GM18858 (cell line): Measurements from ENCODE around the gene KANTR.

ENCODE experiments used
- ATAC-seq: cut with Tn5 transposase; IDR thresholded peaks from one replicate; pipeline ENCODE4 v1.9.1; 2021; ENCODE audit not compliant: unreplicated experiment

KANTR gene, protein sequence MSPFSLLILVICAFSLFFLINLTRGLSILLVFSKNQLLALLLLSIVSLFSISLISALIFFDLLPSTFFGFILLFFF

DNA sequence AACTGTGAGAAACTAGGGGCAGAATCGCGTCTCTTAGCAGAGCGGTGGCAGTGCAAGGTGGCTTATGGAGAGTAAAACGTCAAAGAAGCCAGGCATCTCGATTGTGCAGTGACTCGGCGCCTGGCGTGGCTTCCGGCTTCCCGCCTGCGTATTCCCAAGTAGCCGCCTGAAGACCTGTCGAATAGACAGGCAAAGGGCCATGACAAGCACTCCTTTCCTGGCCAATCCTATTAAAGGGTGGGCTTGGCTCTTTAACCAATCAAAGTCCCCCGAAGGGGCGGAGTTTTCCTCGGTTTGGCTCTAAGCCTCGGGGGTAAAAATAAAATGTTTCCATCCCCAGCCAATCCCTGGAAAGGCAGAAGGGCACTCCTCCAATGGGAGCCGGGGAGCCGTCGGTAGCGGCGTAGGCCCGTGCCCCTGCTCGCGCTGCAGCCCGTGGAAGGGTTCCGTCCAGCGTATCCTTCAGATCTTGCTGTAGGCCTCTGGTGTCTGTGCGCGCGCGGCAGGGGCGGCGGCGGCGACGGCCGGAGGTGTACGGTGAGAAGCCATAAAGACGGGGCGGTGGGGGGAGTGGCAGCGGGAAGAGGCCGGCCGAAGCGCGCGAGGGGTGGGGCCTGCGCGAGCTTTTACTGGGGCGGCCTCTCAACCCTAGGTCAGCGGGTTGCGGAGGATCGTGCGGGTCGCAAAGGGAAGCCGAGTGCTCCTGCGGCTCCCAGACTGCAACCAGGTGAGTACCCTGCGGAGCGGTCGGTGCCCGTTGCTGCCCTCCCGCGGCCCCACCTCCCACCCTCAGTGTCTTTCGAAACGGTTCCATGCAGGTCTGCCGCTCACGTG, at the start of gene KANTR:
TSS of gene KANTR (plus strand) at position 395 of the 834 bp plus-strand sequence. CDS start 30,131 bp downstream, outside the sequence.
- peak; percentile 74 for ATAC-seq

DNA sequence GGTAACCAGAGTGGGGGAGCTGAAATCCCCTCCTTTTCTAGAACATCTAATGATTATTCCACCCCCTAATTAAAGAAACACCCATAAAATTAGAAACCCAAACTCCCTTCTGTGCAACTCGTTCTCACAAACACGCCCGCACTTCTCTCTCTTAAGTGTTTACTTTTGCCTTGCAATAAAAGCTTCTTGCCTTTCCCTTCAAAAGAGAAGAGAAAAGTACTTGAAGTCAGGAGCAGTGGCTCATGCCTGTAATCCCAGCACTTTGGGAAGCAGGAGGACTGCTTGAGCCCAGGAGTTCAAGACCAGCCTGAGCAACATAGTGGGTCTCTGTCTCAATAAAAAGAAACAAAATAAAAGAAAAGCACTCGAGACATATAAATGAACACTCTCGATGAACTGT, 48.9 kb upstream of the KANTR start:
- no peak for ATAC-seq

DNA sequence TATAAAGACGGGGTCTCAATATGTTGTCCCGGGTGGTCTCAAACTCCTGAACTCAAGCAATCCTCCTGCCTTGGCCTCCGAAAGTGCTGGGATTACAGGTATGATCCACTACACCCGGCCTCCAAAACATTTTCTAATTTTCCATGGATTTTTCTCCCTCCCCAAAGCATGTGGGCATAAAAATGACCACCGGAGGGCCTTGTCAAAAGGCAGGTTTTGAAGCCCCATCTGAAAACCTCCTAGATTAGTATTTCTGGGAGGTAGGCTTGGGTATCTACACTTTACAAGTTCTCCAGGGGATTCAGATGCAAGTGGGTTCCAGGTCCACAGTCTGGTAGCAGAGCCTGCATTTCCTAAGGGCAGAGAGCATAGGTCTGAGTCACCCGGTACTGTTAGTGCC, 46.7 kb upstream of the KANTR start:
- ATAC-seq = no peak

DNA sequence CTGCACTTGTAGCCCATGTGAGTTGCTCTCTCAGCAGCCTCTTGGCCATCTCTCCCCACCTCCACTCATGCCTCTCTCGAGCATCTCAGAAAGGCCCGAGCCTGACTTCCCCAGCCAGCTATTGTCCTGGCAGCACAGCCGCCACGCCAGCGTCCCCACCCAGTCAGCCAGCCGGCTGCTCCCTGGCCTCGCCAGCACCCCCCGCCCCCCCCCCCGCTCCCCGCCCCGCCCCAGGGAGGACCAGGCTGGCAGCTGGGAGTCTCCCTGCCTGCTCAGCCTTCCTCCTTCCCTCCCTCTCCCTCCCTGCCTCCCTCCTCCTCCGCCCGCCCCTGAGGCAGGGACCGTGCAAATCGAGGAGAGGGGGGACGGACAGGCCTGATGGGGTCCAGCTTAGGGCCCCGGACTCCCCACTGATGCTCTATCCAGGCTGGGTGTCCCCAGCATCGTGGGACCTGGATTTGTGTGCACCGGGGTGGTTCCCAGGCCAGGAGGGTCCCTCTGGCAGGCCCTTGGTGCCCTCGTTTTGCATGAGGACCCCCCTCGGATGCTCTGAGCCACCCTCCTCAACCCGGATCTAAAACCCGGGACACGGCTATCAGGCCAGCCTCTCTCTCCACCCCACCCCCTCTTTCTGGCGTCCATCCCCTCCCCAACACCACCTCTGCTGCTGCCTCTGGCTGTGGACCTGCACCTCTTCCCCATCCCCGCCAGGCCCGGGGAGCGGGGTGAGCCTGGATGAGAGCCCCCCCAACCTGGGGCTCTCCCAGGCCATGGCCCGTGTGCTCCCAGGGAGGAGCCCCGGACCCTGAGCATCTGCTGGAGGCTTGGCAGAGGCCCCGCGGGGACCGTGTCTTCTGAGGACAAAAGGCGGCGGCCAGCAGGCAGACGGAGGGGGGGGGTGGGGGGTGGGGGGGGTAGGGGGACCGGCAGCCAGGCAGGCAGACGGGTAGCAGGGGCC, 45.5 kb upstream of the KANTR start, which contains the start of gene GPR173:
TSS of gene GPR173 (plus strand) at position 621 of the 958 bp plus-strand sequence. CDS start 27,833 bp downstream, outside the sequence.
- no peak for ATAC-seq

DNA sequence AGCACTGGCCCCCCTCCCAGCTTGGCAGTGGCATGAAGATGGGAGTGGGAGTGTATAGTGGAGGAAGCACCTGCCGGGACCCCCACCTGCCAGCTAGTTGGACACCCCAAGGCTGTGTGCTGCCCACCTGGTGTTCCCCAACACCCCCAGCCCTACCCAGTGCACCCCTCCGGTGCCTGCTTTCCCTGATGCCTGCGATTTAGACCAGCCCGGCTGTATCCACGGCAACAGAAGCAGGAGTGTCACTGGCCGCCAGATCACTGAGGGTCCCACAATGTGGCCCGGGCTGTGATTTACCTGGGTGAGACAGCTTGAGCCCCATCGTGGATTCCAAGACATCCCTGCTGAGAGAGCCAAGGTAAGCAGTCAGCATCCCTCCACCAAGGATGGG, 44.8 kb upstream of the KANTR start:
- ATAC-seq = no peak

DNA sequence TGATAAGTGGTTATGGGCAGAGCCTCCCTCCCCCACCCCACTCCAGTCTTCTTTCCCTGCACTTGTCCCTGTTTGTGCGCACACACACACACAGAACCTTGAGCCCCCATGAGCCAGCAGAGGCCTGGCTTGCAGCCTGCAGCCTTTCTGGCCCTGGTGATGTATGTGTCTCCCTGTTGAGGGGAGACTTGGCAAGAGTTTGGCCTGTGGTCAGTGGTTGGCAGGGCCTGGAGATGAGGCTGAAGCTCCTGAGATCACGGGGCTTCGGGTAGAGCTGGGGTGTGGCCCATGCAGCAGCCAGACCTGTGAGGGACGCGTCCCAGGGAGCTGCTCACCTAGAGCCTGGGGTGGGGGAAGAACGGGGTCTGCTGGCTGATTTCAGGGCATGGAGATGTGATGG, 43.1 kb upstream of the KANTR start:
- ATAC-seq = no peak

DNA sequence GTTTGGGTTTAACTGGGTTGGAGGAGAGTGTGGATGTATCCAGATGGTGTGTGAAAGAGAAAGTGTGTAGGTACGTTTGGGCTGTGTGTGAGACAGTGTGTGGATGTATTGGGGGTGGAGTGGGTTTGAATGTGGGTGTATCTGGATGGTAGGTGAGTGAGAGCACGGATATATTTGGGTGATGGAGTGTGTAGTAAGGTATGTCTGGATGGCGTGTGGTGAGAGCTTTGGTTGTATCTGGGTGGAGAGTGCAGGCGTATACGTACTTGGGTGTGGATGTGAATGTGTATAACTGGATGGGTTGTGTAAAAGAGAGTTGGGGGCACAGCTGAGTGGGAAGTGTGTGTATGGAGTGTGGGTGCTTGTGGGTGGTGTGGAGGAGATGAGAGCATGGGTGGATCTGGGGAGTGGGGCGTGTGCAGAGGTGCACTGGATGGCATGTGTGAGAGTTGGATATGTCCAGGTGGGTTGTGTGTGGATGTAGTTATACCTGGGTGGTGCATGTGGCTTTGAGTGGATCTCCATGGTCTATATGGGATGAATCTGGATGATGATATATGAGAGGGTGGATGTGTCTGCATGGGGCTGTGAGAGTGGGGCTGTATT, 38.6 kb upstream of the KANTR start:
- ATAC-seq = no peak

DNA sequence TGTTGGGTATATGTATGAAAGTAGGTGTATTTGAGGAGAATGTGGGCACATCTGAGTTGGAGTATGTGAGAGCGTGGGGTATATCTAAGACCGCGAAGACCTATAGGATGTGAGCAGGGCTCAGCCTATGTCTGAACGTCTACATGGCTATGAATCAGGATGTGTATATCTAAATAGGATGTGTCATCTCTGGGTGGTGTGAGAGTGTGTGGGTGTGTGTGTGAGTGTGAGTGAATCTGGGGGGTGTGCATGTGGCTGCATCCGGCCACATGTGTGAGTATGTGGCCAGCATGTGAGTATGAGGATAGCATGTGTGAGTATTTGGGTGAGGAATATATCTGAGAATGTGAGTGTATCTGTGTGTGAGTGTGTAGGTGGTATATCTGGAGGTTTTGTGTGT, 37.6 kb upstream of the KANTR start:
- ATAC-seq = no peak

DNA sequence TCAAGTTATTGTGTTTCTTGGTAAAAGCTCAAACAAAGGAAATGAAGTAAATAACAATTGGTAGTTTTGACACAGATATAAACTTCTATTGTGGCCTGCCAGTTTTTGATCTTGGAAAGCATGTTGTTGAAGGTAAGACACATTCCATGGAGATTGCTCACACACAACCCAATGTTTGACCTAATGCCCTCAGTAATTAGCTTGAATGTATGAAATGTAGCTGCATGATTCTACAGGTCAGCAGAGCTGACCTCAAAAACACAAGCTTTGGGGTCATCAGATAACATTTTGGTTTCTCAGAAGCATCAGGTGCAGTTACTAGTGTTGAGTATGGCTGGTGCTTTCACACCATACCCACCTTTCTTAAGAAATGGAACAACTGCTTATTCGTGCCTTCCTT, 28.8 kb upstream of the KANTR start:
- ATAC-seq = no peak

DNA sequence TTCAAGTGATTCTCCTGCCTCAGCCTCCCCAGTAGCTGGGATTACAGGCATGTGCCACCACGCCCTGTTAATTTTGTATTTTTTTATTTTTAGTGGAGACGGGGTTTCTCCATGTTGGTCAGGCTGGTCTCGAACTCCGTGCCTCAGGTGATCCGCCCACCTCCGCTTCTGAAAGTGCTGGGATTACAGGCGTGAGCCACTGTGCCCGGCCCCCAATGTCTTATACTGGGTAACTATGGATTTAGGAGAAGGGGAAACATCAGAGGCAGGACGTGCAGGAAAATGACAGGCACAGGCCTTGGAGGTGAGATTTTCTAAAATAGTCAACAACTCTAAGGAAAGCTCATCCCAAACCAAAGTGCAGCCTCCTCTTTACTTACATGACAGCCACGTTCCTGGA, 22.9 kb upstream of the KANTR start:
- ATAC-seq = no peak

DNA sequence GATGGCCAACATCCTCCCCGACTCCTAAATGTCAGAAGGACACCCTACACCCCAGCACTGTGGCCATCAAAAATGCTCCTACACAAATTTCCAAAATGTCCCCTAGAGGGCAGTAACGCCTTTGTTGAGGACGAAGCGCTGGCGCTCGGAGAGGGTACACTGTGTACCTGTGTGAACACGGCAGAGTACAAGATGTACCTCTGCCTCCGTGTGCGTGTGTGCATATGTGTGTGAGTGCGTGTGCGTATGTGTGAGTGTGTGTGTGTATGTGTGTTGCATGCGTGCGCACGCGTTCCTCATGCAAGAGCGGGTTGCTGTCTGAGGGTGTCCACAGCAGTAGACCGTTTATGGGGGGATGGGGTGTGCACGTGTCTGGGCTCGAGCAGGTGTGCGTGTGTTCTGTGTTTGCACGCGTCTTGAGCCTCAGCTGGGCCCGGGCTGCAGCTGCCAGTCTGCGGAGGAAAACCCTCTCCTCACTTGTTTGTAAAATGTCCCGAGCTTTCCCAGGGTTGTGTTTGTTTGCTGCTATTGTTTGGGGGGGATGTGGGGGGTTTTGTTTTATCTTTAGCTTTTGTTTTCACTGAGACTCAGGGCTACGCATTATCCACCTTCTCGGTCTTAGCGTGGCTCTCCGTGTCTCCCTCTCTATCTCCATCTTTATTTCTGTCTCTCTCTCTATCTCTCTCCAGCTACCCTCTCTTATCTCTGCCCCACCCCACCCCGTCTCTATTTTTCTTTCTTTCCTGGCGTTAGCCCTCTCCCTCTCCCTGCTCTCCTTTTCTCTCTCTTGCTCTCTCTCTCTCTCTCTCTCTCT, 22.1 kb upstream of the KANTR start:
- peak; percentile 89 for ATAC-seq

DNA sequence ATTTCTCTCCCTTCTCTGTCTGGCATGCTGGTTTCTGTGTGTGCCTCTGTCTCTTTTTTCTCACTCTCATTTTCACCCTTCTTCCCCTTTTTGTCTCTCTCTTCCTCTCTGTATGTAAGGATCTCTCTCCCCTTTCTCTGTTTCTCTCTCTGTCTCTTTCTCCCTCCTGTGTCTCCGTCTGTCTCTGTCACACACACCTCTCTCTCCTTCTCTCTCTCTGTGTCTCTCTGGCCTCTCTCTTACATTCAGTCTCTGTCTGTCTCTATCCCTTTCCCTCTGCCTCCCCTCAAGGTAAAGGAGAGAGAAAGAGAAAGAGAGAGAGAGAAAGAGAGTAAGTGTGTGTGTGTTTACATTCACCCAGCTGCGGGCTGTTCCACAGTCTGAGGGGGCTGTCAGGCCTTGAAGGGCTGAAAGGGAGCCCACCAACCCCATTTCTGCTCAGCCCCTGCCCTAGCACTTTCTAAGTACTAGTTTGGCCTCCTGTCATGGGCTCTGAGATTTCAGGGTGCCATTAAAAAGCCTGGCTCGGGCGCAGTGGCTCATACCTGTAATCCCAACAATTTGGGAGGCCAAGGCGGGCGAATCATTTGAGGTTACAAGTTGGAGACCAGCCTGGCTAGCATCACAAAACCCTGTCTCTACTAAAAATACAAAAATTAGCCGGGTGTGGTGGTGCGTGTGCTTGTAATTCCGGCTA, 21.4 kb upstream of the KANTR start:
- ATAC-seq = no peak

DNA sequence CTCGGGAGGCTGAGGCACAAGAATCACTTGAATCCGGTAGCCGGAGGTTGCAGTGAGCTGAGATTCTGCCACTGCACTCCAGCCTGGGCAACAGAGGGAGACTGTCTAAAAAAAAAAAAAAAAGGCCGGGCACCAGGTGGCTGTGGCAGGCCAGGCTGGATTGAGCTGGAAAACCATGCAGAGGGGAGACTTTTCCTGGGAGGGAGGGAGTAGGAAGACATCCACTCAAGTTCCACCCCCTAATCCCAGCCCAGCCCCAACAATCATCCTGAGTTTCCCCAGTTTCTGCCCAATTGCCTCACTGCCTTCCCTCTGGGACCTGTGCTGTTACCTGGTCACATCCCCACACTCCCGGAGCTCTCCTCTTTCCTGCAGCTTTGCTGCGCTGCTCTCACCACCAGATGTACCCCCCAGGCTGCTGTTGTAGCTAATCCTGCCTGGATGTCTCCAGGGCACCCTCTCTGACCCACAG, 20.8 kb upstream of the KANTR start:
- ATAC-seq = no peak

DNA sequence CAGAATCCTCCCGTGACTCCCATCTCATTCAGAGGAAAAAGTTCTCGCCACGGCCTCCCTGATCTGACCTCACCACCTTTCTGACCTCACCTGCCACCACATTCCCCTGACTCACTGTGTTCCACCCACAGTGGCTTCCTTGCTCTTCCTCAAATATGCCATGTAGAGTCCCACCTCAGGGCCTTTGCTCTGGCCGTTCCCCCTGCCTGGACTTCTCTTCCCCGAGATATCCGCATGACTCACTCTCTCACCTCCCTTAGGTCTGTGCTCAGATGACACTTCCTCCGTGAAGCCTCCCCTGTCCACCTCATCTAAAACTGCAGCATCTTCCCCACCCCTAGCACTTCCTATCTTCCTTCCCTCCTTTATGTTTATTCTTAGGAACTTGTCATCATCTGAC, 18.9 kb upstream of the KANTR start:
- ATAC-seq = no peak

DNA sequence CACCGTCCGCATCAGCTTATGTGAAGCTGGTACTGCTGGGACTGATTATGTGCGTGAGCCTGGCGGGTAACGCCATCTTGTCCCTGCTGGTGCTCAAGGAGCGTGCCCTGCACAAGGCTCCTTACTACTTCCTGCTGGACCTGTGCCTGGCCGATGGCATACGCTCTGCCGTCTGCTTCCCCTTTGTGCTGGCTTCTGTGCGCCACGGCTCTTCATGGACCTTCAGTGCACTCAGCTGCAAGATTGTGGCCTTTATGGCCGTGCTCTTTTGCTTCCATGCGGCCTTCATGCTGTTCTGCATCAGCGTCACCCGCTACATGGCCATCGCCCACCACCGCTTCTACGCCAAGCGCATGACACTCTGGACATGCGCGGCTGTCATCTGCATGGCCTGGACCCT, 17.3 kb upstream of the KANTR start:
- no peak for ATAC-seq

DNA sequence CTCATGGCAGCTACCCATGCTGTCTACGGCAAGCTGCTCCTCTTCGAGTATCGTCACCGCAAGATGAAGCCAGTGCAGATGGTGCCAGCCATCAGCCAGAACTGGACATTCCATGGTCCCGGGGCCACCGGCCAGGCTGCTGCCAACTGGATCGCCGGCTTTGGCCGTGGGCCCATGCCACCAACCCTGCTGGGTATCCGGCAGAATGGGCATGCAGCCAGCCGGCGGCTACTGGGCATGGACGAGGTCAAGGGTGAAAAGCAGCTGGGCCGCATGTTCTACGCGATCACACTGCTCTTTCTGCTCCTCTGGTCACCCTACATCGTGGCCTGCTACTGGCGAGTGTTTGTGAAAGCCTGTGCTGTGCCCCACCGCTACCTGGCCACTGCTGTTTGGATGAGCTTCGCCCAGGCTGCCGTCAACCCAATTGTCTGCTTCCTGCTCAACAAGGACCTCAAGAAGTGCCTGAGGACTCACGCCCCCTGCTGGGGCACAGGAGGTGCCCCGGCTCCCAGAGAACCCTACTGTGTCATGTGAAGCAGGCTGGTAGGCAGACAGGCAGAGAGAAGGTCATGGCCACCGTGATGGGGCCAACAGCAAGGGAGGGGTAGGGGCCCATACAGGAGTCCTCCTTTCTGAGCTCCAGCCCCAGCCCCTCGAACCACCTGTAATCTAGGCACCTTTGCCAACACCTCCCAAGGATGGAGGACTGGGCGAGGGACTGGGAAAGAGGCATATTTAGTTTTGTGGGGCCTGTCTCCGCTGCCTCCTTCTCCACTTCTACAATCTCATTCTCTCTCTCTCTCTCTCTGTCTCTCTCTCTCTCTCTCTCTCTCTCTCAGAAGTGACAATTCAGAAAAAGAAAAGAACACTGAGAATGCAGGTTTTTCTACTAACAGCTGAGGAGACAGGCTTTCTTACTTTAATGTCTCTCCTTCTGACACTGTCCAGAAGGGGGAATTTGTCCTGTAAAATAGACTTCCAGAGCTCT, 16.4 kb upstream of the KANTR start:
- no peak for ATAC-seq

DNA sequence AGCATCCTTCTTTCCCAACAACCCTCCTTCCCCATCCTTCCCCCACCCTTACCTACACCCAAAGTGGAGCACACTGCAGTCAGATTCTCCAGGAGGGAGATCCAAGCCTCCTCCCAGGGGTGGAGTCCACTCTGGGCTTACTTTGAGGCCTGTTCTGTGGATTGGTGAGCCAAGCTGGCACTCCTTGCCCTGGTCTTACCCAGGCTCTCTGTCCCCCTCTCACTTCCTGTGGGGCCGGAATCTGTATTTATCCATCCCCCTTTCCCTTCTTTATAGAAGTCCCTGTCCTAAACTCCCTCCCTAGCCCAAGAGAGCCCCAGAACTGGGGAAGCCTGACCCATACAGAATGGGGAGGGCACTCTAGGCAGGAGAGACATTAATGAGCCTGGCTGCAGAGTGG, 15.0 kb upstream of the KANTR start:
- ATAC-seq = no peak
